ENCODE data around the gene FAM174C.

FAM174C gene

GRCh38 chr19:1266129-1266915, 9.0 kb upstream of the FAM174C start (continued):
- TF ChIP-seq EGR2 (tag by site-specific recombination; IDR thresholded peaks at IDR 0.05; ENCODE audit: low read depth) = peak; percentile 98
- no peak for TF ChIP-seq ZNF311 (tag by site-specific recombination; IDR thresholded peaks at IDR 0.05; ENCODE audit: borderline replicate concordance)
- TF ChIP-seq PRDM1 (tag by site-specific recombination; IDR thresholded peaks at IDR 0.05) = no peak
- no peak for TF ChIP-seq ZNF791 (tag by site-specific recombination; IDR thresholded peaks at IDR 0.05)
- peak; percentile 69 for TF ChIP-seq ZBTB8A (tag by site-specific recombination; IDR thresholded peaks at IDR 0.05)
- TF ChIP-seq GLIS1 (tag by site-specific recombination; IDR thresholded peaks at IDR 0.05) = peak; percentile 94
- TF ChIP-seq KLF17 (tag by site-specific recombination; IDR thresholded peaks at IDR 0.05) = peak; percentile 85
- TF ChIP-seq ZNF571 (tag by site-specific recombination; IDR thresholded peaks at IDR 0.05) = no peak
- no peak for TF ChIP-seq RBAK (tag by site-specific recombination; IDR thresholded peaks at IDR 0.05)
- TF ChIP-seq, protein P1, sequence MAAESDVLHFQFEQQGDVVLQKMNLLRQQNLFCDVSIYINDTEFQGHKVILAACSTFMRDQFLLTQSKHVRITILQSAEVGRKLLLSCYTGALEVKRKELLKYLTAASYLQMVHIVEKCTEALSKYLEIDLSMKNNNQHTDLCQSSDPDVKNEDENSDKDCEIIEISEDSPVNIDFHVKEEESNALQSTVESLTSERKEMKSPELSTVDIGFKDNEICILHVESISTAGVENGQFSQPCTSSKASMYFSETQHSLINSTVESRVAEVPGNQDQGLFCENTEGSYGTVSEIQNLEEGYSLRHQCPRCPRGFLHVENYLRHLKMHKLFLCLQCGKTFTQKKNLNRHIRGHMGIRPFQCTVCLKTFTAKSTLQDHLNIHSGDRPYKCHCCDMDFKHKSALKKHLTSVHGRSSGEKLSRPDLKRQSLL (tag by site-specific recombination; IDR thresholded peaks at IDR 0.05) = no peak
- TF ChIP-seq ZNF549 (tag by site-specific recombination; IDR thresholded peaks at IDR 0.05) = no peak
- TF ChIP-seq ZNF530 (tag by site-specific recombination; IDR thresholded peaks at IDR 0.05; ENCODE audit: low read depth) = no peak
- TF ChIP-seq HOXA7 (CRISPR knock-in tag; IDR thresholded peaks at IDR 0.05; ENCODE audit: borderline replicate concordance) = no peak
- no peak for TF ChIP-seq ZNF416 (tag by site-specific recombination; IDR thresholded peaks at IDR 0.05)
- TF ChIP-seq ZNF677 (tag by site-specific recombination; IDR thresholded peaks at IDR 0.05) = no peak
- TF ChIP-seq OSR2 (tag by site-specific recombination; IDR thresholded peaks at IDR 0.05) = no peak
- TF ChIP-seq ZSCAN16 (tag by site-specific recombination; IDR thresholded peaks at IDR 0.05) = 0 out of 2 replicates have a peak, but pooled peaks have one; percentile 11
- TF ChIP-seq ZNF341 (tag by site-specific recombination; IDR thresholded peaks at IDR 0.05; ENCODE audit: low read depth) = peak; percentile 84
- no peak for TF ChIP-seq ZNF707 (tag by site-specific recombination; IDR thresholded peaks at IDR 0.05)
- no peak for TF ChIP-seq ZNF404 (tag by site-specific recombination; IDR thresholded peaks at IDR 0.05)
- no peak for TF ChIP-seq ZNF184 (tag by site-specific recombination; IDR thresholded peaks at IDR 0.05)
- no peak for TF ChIP-seq GFI1B (tag by site-specific recombination; IDR thresholded peaks at IDR 0.05)
- TF ChIP-seq ZNF624 (tag by site-specific recombination; IDR thresholded peaks at IDR 0.05) = no peak
- TF ChIP-seq GLI4 (tag by site-specific recombination; IDR thresholded peaks at IDR 0.05) = no peak
- no peak for TF ChIP-seq ZNF16 (tag by site-specific recombination; IDR thresholded peaks at IDR 0.05; ENCODE audit: low read depth)
- TF ChIP-seq, protein P2, sequence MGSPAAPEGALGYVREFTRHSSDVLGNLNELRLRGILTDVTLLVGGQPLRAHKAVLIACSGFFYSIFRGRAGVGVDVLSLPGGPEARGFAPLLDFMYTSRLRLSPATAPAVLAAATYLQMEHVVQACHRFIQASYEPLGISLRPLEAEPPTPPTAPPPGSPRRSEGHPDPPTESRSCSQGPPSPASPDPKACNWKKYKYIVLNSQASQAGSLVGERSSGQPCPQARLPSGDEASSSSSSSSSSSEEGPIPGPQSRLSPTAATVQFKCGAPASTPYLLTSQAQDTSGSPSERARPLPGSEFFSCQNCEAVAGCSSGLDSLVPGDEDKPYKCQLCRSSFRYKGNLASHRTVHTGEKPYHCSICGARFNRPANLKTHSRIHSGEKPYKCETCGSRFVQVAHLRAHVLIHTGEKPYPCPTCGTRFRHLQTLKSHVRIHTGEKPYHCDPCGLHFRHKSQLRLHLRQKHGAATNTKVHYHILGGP (tag by site-specific recombination; IDR thresholded peaks at IDR 0.05) = no peak
- TF ChIP-seq KLF1 (tag by site-specific recombination; IDR thresholded peaks at IDR 0.05) = peak; percentile 98
- no peak for TF ChIP-seq ZNF221 (tag by site-specific recombination; IDR thresholded peaks at IDR 0.05; ENCODE audit: borderline replicate concordance)
- TF ChIP-seq ZNF501 (tag by site-specific recombination; IDR thresholded peaks at IDR 0.05) = peak; percentile 28; the same call in 1 of the 2 replicates
- no peak for TF ChIP-seq ZNF514 (tag by site-specific recombination; IDR thresholded peaks at IDR 0.05)
- no peak for TF ChIP-seq ZNF830 (tag by site-specific recombination; IDR thresholded peaks at IDR 0.05; ENCODE audit: low read depth)
- no peak; the same call in 1 of the 2 replicates for TF ChIP-seq PRDM2 (tag by site-specific recombination; IDR thresholded peaks at IDR 0.05; ENCODE audit: borderline replicate concordance)
